Medulla oblongata (tissue), 1 donor: Measurements from ENCODE around the gene GPRC5D.

ENCODE experiments used
- DNase-seq: peaks from one replicate; pipeline ENCODE4 v3.0.0-alpha.2; 2015; ENCODE audit errors: extremely low spot score

The GPRC5D gene

DNA sequence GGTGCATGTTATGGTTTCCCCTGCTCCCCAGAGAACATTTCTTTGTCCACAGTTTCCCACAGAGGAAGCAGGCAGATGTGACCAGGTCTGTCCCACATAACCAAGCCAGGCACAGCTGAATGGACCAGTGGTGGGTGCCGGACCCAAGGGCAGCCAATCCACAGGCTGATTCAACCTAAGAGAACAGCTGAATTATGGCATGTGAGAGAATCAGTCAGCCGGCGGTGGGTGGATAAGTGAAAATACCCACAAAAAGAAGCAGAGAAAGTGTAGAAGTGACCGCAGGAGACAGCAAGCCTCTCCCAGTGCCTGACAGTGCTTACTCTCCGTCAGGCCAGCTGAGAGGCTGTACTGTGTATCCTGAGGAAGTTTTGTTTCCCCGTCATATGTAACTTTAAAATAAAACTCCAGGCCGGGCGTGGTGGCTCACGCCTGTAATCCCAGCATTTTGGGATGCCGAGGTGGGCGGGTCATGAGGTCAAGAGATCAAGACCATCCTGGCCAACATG is 14.9 kb downstream of the GPRC5D start:
- no peak for DNase-seq

- no peak for DNase-seq
Measured at GRCh38 chr12:12934556-12934955, 17.4 kb downstream of the GPRC5D start.

DNA sequence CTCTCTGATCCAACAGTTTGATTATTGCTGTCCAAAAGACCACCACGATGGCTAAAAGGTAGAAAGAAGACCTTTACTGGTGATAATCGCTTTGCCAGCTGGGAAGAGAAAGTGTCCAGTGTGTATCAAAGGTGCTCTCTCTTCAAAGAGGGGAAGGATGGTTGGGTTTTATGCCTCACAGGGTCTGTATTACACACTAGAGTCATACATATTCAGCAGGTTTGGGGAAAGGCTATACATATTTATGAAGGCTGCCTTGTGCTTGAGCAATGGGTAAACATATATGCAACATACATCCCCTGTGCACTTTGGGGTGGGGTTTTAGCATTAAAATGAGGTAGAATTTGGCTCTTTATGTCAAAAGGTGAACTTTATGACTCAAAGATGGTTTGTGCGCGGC is 18.2 kb downstream of the GPRC5D start:
- DNase-seq = no peak

GRCh38 chr12:12930633-12931219 is 21.2 kb downstream of the GPRC5D start:
- no peak for DNase-seq

DNA sequence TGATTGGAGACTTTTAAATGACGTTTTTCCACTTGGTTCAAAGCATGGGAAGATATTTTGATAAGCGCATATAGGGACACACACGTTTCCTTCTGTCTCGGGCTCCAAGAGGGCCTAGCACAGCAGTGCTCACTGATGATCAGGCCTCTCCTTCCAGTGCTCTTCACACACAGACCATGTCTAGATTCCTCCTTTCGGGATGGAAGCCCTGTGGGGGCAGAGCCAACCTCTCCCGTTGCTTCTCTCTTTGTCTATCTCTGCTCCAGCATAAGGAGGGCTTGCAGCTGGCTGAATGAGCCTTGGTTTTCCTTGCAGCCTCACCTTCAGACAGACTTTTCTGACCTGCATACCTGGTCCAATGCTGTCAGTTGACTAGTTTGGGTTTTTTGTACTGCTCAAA is 22.3 kb downstream of the GPRC5D start:
- DNase-seq = no peak

- DNase-seq = no peak
Measured at GRCh38 chr12:12927211-12928079, 24.5 kb downstream of the GPRC5D start.

GRCh38 chr12:12926571-12927071 is 25.3 kb downstream of the GPRC5D start:
- no peak for DNase-seq

DNA sequence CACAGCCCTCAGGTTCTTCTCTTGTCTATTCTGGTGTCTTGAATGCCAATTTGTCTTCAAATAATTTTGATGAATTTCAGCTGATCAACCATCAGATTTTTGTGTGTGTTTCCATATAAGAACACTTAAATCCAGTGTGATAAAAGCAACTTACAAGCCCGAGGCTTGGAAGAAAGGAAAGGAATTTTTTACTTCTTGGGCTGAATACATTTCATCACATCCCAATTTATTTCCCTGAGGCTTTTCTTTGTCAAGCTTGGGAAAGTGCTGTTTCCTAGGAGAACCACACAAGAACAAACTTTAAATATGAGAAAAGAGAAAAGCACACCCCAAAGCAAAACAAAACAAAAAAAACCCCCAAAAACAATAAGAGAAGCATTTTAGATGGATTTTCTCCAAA is 26.6 kb downstream of the GPRC5D start:
- DNase-seq = no peak

DNA sequence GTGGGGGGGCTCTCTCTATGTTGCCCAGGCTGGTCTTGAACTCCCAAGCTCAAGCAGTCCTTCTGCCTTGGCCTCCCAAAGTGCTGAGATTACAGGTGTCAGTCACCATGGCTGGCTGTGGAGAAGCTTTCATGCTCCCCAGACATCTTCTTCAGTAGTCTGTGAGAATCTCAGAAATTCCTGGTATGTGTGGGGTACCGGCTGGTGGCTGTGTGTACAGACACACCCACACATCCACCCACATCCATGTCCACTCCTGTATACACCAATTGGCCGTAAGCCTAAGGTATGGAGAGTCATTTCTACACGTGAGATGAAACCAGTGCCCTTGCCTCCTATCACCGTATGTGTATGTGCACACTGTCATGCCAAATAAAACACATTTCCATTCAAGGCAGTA is 27.8 kb downstream of the GPRC5D start:
- no peak for DNase-seq

DNA sequence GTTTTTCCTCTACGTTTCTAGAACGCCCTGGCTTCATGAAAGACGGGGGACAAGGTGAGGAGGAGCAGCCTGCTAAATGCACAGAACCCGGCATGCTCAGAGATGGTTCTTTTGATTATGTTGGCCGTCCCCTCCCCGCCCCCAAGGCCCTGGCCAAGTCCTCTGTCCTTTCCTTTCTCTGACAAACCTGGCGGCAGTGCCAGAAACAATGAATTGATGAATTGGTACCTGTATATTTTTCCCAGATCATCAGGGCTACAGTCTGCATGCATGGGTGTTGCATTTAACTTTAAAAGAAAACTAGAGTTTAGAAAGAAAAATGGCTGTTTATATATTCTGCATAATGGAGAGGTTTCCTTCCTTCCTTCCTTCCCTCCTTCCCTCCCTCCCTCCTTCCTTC is 29.0 kb downstream of the GPRC5D start:
- DNase-seq = no peak

- DNase-seq = peak; percentile 47
Measured at GRCh38 chr12:12922191-12922616, 29.8 kb downstream of the GPRC5D start.

- no peak for DNase-seq
Measured at GRCh38 chr12:12919666-12920435, 32.1 kb downstream of the GPRC5D start.

- no peak for DNase-seq
Measured at GRCh38 chr12:12918781-12919389, 33.1 kb downstream of the GPRC5D start.

- DNase-seq = no peak
Measured at GRCh38 chr12:12917517-12917916, 34.5 kb downstream of the GPRC5D start.

GRCh38 chr12:12916135-12916944 is 35.6 kb downstream of the GPRC5D start:
- DNase-seq = peak; percentile 95

DNA sequence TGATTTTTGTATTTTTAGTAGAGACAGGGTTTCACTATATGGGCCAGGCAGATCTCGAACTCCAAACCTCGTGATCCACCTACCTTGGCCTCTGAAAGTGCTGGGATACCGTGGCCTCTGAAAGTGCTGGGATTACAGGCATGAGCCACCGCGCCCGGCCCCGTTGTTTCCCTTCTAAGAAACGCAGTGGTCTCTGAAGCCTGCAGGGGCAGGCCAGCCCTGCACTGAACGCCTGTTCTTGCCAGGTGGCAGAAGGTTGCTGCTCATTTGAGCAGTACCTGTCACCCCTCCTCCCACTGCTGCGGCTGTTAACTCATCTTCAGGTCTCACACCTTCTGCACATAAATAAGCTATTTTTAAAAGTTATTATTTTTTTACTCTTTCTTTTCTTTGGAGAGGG is 36.3 kb downstream of the GPRC5D start:
- no peak for DNase-seq

DNA sequence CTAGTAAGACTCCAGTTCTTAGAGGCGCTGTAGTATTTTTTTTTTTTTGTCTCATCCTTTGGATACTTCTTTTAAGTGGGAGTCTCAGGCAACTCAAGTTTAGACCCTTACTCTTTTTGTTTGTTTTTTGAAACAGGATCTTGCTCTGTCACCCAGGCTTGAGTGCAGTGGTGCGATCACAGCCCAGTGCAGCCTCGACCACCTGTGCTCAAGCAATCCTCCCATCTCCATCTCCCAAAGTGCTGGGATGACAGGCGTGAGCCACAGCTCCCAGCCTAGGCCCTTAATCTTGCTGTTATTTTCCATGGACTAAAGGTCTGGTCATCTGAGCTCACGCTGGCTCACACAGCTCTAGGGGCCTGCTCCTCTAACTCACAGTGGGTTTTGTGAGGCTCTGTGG is 39.3 kb downstream of the GPRC5D start:
- DNase-seq = no peak

- no peak for DNase-seq
Measured at GRCh38 chr12:12909995-12910420, 42.0 kb downstream of the GPRC5D start.

DNA sequence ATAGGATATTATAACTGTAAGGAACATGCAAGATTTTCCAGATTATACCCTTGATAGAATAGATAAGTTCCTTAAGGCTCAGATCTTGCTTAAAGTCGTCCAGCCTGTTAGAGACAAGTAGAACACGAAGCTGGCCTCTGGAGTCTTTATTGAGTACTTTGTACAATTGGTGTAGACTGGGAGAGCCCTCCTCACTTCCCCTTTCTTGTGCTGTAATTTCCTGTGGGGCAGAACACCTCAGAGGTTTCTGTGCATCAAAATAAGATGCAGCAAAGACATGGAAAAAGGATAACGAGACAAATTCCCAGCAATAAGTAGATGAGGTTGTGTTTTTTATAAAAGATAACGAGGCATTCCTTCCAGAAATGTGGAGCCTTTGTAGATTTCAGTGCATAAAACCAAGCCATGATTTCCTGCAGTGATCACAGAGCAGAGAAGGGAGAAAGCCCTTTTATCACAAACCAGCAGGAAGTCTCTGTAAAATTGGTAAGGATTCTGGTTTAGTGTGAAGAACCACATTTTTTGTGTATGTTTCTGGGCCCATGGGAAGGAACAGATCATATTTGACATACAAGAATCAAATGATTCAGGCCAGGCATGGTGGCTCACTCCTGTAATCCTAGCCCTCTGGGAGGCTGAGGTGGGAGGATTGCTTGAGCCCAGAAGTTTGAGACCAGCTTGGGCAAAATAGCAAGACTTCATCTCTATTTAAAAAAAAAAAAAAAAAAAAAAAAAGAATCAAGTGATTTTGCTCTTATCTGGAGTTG is 42.6 kb downstream of the GPRC5D start:
- no peak for DNase-seq

DNA sequence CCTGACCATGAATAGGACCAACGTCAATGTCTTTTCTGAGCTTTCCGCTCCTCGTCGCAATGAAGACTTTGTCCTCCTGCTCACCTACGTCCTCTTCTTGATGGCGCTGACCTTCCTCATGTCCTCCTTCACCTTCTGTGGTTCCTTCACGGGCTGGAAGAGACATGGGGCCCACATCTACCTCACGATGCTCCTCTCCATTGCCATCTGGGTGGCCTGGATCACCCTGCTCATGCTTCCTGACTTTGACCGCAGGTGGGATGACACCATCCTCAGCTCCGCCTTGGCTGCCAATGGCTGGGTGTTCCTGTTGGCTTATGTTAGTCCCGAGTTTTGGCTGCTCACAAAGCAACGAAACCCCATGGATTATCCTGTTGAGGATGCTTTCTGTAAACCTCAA is 43.3 kb downstream of the GPRC5D start:
- no peak for DNase-seq
